ENCODE data around the gene ACCSL. TPM values are rescaled to one million over a fixed set of nuclear protein-coding genes. Genes with fewer than 3 reads are reported as not detected.

The ACCSL gene
- total RNA-seq, 2 donors from 2014 or later = not detected

DNA sequence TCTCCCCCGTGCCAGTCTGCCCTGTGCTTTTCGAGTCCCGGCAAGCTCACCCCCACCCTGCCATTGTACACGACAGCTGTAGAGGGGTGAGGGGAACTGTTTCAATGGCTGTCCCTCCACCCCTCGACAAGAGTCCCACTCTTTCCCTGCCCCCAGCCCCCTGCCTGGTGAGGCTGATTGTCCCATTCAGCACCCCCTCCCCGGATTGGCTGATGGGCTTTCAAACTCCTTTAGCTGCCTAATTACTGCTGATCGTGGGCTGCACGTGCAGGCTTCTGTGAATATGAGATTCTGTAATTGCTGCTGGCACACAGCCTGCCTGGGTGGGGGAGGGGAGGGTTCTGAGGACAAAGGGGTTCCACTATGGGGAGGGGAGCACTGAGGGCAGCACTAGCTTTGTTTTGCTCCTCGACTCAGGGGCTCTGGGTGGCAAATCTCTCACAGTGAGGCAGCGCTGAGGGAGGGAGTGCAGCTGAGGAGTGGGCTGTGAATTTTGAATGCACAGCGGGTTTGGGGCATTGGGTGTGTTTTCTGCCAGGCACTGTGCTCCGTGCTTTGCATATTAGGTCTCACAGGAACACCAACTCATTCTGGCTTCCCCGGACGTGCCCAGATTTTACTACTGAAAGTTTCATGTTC lies 42.6 kb upstream of the ACCSL start:
- no peak overlapping the region for H3K4me3 ChIP-seq (ENCODE audit: low read length)
- Mint-ChIP-seq H3K27me3 (ENCODE audit: insufficient read depth) (no peaks in the 10 kb centered on the region), H3K4me3 (no peak overlapping the region), H3K4me1 (peaks cover 7% of the 10 kb centered on the region), H3K36me3 (ENCODE audit: low read depth) (no peaks in the 10 kb centered on the region), H3K9me3 (no peaks in the 10 kb centered on the region), H3K27ac (no peak overlapping the region)
- H3K9me3 ChIP-seq (ENCODE audit: control insufficient read depth, low read length) = no peaks in the 10 kb centered on the region
- WGBS, 2 experiments (ENCODE audit: insufficient coverage in 1 of 2, insufficient read length in 1 of 2) = 48 to 61% methylated on average over 6 to 11 of the region's 14 CpGs
- H3K9ac ChIP-seq (ENCODE audit: extremely low read depth, low read length, poor library complexity, severe bottlenecking) = no peak overlapping the region
- DNase-seq = no peak
- H3K4me1 ChIP-seq (ENCODE audit: control insufficient read depth, insufficient read depth, low read length) = peaks cover 4% of the 10 kb centered on the region
- TF ChIP-seq CTCF (conservative IDR thresholded peaks at IDR 0.05) = no peak
- no peaks in the 10 kb centered on the region for H3K36me3 ChIP-seq (ENCODE audit: control insufficient read depth, insufficient read depth, low read length)
- no peaks in the 10 kb centered on the region for H3K27me3 ChIP-seq (ENCODE audit: control insufficient read depth, insufficient read depth, low read length, poor library complexity, severe bottlenecking)
- peak overlapping the region; percentile 53 for H3K27ac ChIP-seq (ENCODE audit: low read depth, low read length)

DNA sequence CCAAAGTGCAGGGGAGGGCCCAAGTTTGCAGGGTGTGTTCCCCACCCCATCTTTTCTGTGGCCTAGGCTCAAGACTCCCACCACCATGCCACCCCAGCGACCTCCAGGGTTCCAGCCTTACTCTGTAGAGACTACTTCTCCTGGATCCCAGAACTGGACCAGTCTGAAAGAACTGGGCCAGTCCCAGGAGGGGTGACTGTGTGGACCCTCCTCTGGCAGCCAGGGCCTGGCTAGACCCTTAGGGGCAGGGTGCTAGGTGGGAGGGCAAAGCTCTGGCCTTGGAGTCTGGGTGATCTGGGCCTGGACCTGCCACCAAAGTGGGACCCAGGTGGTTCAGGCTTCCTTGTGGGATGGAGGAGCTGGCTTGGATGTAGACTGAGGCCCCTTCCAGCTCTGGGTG lies 41.8 kb upstream of the ACCSL start:
- Histone ChIP-seq H3K9me3 (ENCODE audit: control insufficient read depth, low read length) (no peaks in the 10 kb centered on the region), H3K4me3 (ENCODE audit: low read length) (no peak overlapping the region), H3K9ac (ENCODE audit: extremely low read depth, low read length, poor library complexity, severe bottlenecking) (no peak overlapping the region), H3K27ac (ENCODE audit: low read depth, low read length) (no peak overlapping the region), H3K27me3 (ENCODE audit: control insufficient read depth, insufficient read depth, low read length, poor library complexity, severe bottlenecking) (no peaks in the 10 kb centered on the region), H3K36me3 (ENCODE audit: control insufficient read depth, insufficient read depth, low read length) (no peaks in the 10 kb centered on the region), H3K4me1 (ENCODE audit: control insufficient read depth, insufficient read depth, low read length) (peaks cover 4% of the 10 kb centered on the region)
- Mint-ChIP-seq H3K4me3 (no peak overlapping the region), H3K9me3 (no peaks in the 10 kb centered on the region), H3K4me1 (peaks cover 7% of the 10 kb centered on the region), H3K27ac (no peak overlapping the region), H3K27me3 (ENCODE audit: insufficient read depth) (no peaks in the 10 kb centered on the region), H3K36me3 (ENCODE audit: low read depth) (no peaks in the 10 kb centered on the region)
- 85% methylated on average over 1 of the region's 1 CpG; no CpG with 5 or more reads in 1 of the 2 experiments for WGBS, 2 experiments (ENCODE audit: insufficient coverage in 1 of 2, insufficient read length in 1 of 2)
- TF ChIP-seq CTCF (conservative IDR thresholded peaks at IDR 0.05) = no peak
- no peak for DNase-seq

GRCh38 chr11:44006917-44007361 lies 40.8 kb upstream of the ACCSL start:
- WGBS, 2 experiments (ENCODE audit: insufficient coverage in 1 of 2, insufficient read length in 1 of 2) = 88 to 93% methylated on average over 6 to 11 of the region's 11 CpGs
- Histone ChIP-seq H3K9me3 (ENCODE audit: control insufficient read depth, low read length) (no peaks in the 10 kb centered on the region), H3K27me3 (ENCODE audit: control insufficient read depth, insufficient read depth, low read length, poor library complexity, severe bottlenecking) (no peaks in the 10 kb centered on the region), H3K4me1 (ENCODE audit: control insufficient read depth, insufficient read depth, low read length) (peaks cover 4% of the 10 kb centered on the region), H3K27ac (ENCODE audit: low read depth, low read length) (no peak overlapping the region), H3K9ac (ENCODE audit: extremely low read depth, low read length, poor library complexity, severe bottlenecking) (no peak overlapping the region), H3K36me3 (ENCODE audit: control insufficient read depth, insufficient read depth, low read length) (no peaks in the 10 kb centered on the region), H3K4me3 (ENCODE audit: low read length) (no peak overlapping the region)
- Mint-ChIP-seq H3K27me3 (ENCODE audit: insufficient read depth) (peaks cover 3% of the 10 kb centered on the region), H3K4me3 (no peak overlapping the region), H3K9me3 (no peaks in the 10 kb centered on the region), H3K36me3 (ENCODE audit: low read depth) (no peaks in the 10 kb centered on the region), H3K4me1 (peaks cover 7% of the 10 kb centered on the region), H3K27ac (no peak overlapping the region)
- no peak for TF ChIP-seq CTCF (conservative IDR thresholded peaks at IDR 0.05)
- DNase-seq = no peak
